ENCODE data around the gene ATF6.

Gene ATF6

GRCh38 chr1:161725908-161726472 is 40.1 kb upstream of the ATF6 start:
- Histone ChIP-seq H3K9me3 (ENCODE audit: severe bottlenecking) (no peaks in the 10 kb centered on the region), H3K27me3 (ENCODE audit: insufficient read depth, poor library complexity, severe bottlenecking) (no peaks in the 10 kb centered on the region), H3K27ac (ENCODE audit: poor library complexity, severe bottlenecking) (peak overlapping the region; percentile 92), H3K4me3 (ENCODE audit: severe bottlenecking) (peak overlapping the region; percentile 86), H3K36me3 (ENCODE audit: low read depth) (no peaks in the 10 kb centered on the region), H3K4me1 (ENCODE audit: insufficient read depth, poor library complexity, severe bottlenecking) (peaks cover 26% of the 10 kb centered on the region)
- ATAC-seq (ENCODE audit: low read depth): peak; percentile 40
- TF ChIP-seq CTCF (IDR thresholded peaks at IDR 0.05; ENCODE audit: poor library complexity, severe bottlenecking): peak; percentile 6
- peak; percentile 62 for DNase-seq (ENCODE audit: low spot score)

GRCh38 chr1:161726473-161727255 is 39.5 kb upstream of the ATF6 start:
- ATAC-seq (ENCODE audit: low read depth) (peak; percentile 66), DNase-seq (ENCODE audit: low spot score) (peak; percentile 88)
- Histone ChIP-seq H3K4me1 (ENCODE audit: insufficient read depth, poor library complexity, severe bottlenecking) (peaks cover 26% of the 10 kb centered on the region), H3K9me3 (ENCODE audit: severe bottlenecking) (no peaks in the 10 kb centered on the region), H3K27ac (ENCODE audit: poor library complexity, severe bottlenecking) (peak overlapping the region; percentile 92), H3K27me3 (ENCODE audit: insufficient read depth, poor library complexity, severe bottlenecking) (no peaks in the 10 kb centered on the region), H3K4me3 (ENCODE audit: severe bottlenecking) (peak overlapping the region; percentile 86), H3K36me3 (ENCODE audit: low read depth) (no peaks in the 10 kb centered on the region)
- no peak for TF ChIP-seq CTCF (IDR thresholded peaks at IDR 0.05; ENCODE audit: poor library complexity, severe bottlenecking)

- Histone ChIP-seq H3K9me3 (ENCODE audit: severe bottlenecking) (no peaks in the 10 kb centered on the region), H3K27ac (ENCODE audit: poor library complexity, severe bottlenecking) (peak overlapping the region; percentile 92), H3K27me3 (ENCODE audit: insufficient read depth, poor library complexity, severe bottlenecking) (no peaks in the 10 kb centered on the region), H3K4me3 (ENCODE audit: severe bottlenecking) (peak overlapping the region; percentile 86), H3K4me1 (ENCODE audit: insufficient read depth, poor library complexity, severe bottlenecking) (peaks cover 20% of the 10 kb centered on the region), H3K36me3 (ENCODE audit: low read depth) (no peaks in the 10 kb centered on the region)
- no peak for TF ChIP-seq CTCF (IDR thresholded peaks at IDR 0.05; ENCODE audit: poor library complexity, severe bottlenecking)
- DNase-seq (ENCODE audit: low spot score) (no peak), ATAC-seq (ENCODE audit: low read depth) (no peak; the same call in 2 of the 3 replicates)
These were observed 38.7 kb upstream of the ATF6 start for GRCh38 chr1:161727256-161727924.

GRCh38 chr1:161728376-161729226 is 37.5 kb upstream of the ATF6 start:
- no peak for TF ChIP-seq CTCF (IDR thresholded peaks at IDR 0.05; ENCODE audit: poor library complexity, severe bottlenecking)
- Histone ChIP-seq H3K27me3 (ENCODE audit: insufficient read depth, poor library complexity, severe bottlenecking) (no peaks in the 10 kb centered on the region), H3K9me3 (ENCODE audit: severe bottlenecking) (no peaks in the 10 kb centered on the region), H3K27ac (ENCODE audit: poor library complexity, severe bottlenecking) (peak overlapping the region; percentile 92), H3K36me3 (ENCODE audit: low read depth) (no peaks in the 10 kb centered on the region), H3K4me1 (ENCODE audit: insufficient read depth, poor library complexity, severe bottlenecking) (peaks cover 31% of the 10 kb centered on the region), H3K4me3 (ENCODE audit: severe bottlenecking) (no peak overlapping the region)
- ATAC-seq (ENCODE audit: low read depth) (no peak), DNase-seq (ENCODE audit: low spot score) (no peak)

All from RWPE2 (cell line).